ENCODE results near the gene LPCAT4. TPM values are rescaled to one million over a fixed set of nuclear protein-coding genes. Genes with fewer than 3 reads are reported as not detected.
A peak's percentile ranks its signal among the peaks of the same experiment; 100 is the strongest.

LPCAT4 gene
- total RNA-seq, 6 donors from 2014 or later, result 16.3 to 39.0 (median 23.9) TPM

DNA sequence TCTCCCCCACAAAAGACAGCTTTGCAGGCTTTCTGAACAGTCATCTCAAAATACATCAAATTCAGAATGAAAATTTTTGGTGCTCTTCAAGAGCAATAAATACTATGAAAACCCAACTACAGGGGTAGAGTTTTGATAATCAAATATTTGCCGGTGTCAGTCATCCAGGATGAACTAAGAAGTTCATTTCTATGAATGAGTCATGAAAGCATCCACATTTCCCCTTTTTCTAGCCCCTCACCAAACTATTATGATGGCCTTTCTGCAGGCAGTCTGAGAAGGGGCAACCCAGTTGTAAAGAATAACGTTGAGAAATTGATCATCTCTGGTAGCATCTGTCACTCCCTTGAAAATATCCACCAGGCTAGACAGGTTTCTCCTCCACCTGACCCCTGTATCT lies 3.1 kb upstream of the LPCAT4 start:
- Histone ChIP-seq H3K4me1 (peaks cover 15 to 19% (median 16%) of the 10 kb centered on the region in 4 donors), H3K27ac (no peak overlapping the region), H3K27me3 (no peaks in the 10 kb centered on the region), H3K36me3 (no peaks in the 10 kb centered on the region), H3K9me3 (no peaks in the 10 kb centered on the region), H3K4me3 (no peak overlapping the region)
- 67 to 82% methylated on average over 2 of the region's 2 CpGs for WGBS, 2 donors
- TF ChIP-seq EP300 (IDR thresholded peaks at IDR 0.05), result no peak
- no peak for TF ChIP-seq POLR2AphosphoS5 (IDR thresholded peaks at IDR 0.05)
- TF ChIP-seq POLR2A (IDR thresholded peaks at IDR 0.05), result no peak
- TF ChIP-seq, protein P1, sequence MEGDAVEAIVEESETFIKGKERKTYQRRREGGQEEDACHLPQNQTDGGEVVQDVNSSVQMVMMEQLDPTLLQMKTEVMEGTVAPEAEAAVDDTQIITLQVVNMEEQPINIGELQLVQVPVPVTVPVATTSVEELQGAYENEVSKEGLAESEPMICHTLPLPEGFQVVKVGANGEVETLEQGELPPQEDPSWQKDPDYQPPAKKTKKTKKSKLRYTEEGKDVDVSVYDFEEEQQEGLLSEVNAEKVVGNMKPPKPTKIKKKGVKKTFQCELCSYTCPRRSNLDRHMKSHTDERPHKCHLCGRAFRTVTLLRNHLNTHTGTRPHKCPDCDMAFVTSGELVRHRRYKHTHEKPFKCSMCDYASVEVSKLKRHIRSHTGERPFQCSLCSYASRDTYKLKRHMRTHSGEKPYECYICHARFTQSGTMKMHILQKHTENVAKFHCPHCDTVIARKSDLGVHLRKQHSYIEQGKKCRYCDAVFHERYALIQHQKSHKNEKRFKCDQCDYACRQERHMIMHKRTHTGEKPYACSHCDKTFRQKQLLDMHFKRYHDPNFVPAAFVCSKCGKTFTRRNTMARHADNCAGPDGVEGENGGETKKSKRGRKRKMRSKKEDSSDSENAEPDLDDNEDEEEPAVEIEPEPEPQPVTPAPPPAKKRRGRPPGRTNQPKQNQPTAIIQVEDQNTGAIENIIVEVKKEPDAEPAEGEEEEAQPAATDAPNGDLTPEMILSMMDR (IDR thresholded peaks at IDR 0.05), result no peak
- DNase-seq (no peak), ATAC-seq (ENCODE audit: low FRiP score in 2 of 2) (no peak)

DNA sequence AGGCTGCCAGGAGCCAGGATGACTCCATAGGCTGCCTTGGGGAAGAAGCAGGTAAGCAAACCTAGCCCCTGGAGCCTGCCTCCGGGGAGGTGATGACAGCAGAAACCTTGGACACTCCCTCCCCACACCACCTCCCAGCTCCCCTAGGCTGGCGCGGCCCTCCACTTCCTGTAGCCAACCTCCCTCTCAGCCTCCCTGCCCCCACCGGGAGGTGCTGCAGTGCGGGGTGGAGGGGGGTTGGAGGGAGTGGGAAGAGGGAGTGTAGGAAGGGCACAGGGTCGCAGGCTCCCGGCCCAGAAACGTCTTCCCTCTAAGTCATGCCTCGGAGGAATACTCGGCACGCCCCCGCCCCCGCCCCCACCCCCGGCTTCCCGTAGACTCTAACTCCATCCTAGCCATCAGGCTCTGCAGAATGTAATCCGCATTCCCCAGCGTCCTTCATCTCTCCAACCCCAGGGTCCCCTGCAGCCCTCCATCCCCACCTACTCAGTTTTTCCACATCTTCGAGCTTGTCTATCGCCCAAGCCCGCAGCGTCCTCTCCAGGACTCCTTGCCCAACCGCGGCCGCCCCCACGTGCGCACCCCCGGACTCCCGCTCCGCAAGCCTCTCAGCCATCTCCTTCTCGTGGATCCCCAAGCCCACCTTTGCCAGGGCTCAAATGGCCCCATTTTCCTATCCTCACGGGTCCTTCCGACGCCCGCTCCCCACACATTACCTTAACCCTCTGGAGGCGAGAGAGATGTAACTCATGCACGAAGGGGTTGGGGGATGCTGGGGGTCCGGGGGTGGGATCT lies 528 bp downstream of the LPCAT4 start:
- H3K36me3 ChIP-seq, result peaks cover 0 to 3% (median under 1%) of the 10 kb centered on the region in 4 donors
- no peaks in the 10 kb centered on the region for H3K9me3 ChIP-seq
- 1 to 2% methylated on average over 25 to 34 of the region's 37 CpGs for WGBS, 2 donors
- H3K4me3 ChIP-seq, result peak overlapping the region; percentile 85 to 100 (median 92)
- no peak for TF ChIP-seq POLR2A (IDR thresholded peaks at IDR 0.05)
- TF ChIP-seq EP300 (IDR thresholded peaks at IDR 0.05), result no peak
- TF ChIP-seq, protein P1 (IDR thresholded peaks at IDR 0.05), result no peak
- TF ChIP-seq POLR2AphosphoS5 (IDR thresholded peaks at IDR 0.05), result no peak
- no peaks in the 10 kb centered on the region for H3K27me3 ChIP-seq
- H3K27ac ChIP-seq, result peak overlapping the region; percentile 1 to 99 (median 52)
- DNase-seq (peak; percentile 76 to 87), ATAC-seq (ENCODE audit: low FRiP score in 2 of 2) (peak; percentile 56 to 64)
- H3K4me1 ChIP-seq, result peaks cover 15 to 19% (median 16%) of the 10 kb centered on the region in 4 donors

GRCh38 chr15:34365836-34366235 lies 1.2 kb downstream of the LPCAT4 start:
- Histone ChIP-seq H3K27ac (peak overlapping the region in 3 of 4 donors; percentile 42 to 99 (median 63)), H3K4me1 (peaks cover 15 to 19% (median 16%) of the 10 kb centered on the region in 4 donors), H3K27me3 (no peaks in the 10 kb centered on the region), H3K9me3 (no peaks in the 10 kb centered on the region), H3K4me3 (peak overlapping the region in 3 of 4 donors; percentile 92 to 100 (median 93)), H3K36me3 (peaks cover 0 to 8% (median 3%) of the 10 kb centered on the region in 4 donors)
- ATAC-seq (ENCODE audit: low FRiP score in 2 of 2) (no peak), DNase-seq (no peak)
- TF ChIP-seq POLR2AphosphoS5 (IDR thresholded peaks at IDR 0.05) (no peak), POLR2A (IDR thresholded peaks at IDR 0.05) (no peak), EP300 (IDR thresholded peaks at IDR 0.05) (no peak)
- TF ChIP-seq, protein P1 (IDR thresholded peaks at IDR 0.05), result no peak
- WGBS, 2 donors, result 40 to 52% methylated on average over 5 of the region's 5 CpGs

DNA sequence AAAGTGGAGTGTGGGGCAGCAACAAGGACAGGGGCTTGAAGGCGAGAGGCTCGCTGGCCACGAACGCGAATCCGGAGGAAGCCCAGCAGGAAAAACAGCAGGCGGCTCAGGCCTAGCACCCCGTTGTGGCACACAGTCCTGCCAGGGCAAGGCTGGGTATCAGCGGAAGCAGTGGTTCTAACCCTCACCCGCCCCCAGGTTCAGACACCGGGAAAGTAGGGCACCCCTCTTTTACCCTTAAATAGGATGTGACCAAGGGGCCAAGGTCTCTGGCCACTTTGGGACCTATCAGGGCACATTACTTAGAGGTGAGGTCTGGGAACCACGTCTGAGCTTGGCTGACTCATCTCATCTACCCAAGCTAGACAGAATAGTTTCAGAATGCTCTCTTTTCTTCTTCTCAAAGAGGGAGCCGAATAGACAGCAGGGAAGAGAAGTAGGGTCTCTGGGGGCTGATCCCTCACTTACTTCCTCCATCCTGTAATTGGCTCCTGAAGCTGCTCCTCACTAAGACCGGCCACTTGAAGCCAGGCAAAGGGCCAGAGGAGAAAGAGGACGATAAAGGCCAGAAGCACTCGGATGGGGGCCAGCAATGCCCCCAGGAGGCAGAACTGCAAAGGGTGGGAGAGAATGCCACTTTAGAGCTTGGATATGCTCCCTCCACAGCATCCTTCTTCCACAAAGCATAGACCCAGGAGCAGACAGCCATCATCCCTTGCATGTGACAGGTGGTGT lies 1.7 kb downstream of the LPCAT4 start:
- DNase-seq, result peak in 1 of 2 donors; percentile 45
- H3K27ac ChIP-seq, result peak overlapping the region in 2 of 4 donors; percentile 42 to 99

More for the DNA sequence above, 1.7 kb downstream of the LPCAT4 start:
- Histone ChIP-seq H3K9me3 (no peaks in the 10 kb centered on the region), H3K27me3 (no peaks in the 10 kb centered on the region), H3K4me3 (peak overlapping the region in 2 of 4 donors; percentile 93 to 100), H3K4me1 (peaks cover 15 to 19% (median 16%) of the 10 kb centered on the region in 4 donors), H3K36me3 (peaks cover 0 to 12% (median 6%) of the 10 kb centered on the region in 4 donors)
- TF ChIP-seq, protein P1 (IDR thresholded peaks at IDR 0.05), result no peak
- TF ChIP-seq EP300 (IDR thresholded peaks at IDR 0.05), result no peak
- TF ChIP-seq POLR2A (IDR thresholded peaks at IDR 0.05), result no peak
- TF ChIP-seq POLR2AphosphoS5 (IDR thresholded peaks at IDR 0.05), result no peak
- no peak for ATAC-seq (ENCODE audit: low FRiP score in 2 of 2)
- WGBS, 2 donors, result 82 to 86% methylated on average over 16 of the region's 16 CpGs

Data from upper lobe of left lung (tissue), 6 donors.